Neural progenitor cell (in vitro differentiated cells): ENCODE measurements around the gene DGCR6L. TPM values are rescaled to one million over a fixed set of nuclear protein-coding genes. Genes with fewer than 3 reads are reported as not detected.

Experiments used
- DNase-seq: peaks from one replicate; pipeline ENCODE4 v3.0.0-alpha.2; 2016; ENCODE audit warnings: low spot score
- H2AFZ ChIP-seq: fragments of 200-600 bp; sonication (generic); replicated peaks from 2 replicates; pipeline ENCODE4 v1.6.1; 2016; ENCODE audit warnings: antibody characterized with exemption
- H3F3A ChIP-seq: fragments of 200-600 bp; sonication (generic); 2 replicates; pipeline ENCODE4 v1.6.1; 2016; ENCODE audit warnings: antibody characterized with exemption, low read depth
- H3K27ac ChIP-seq: fragments of 200-600 bp; sonication (generic); 2 replicates; pipeline ENCODE4 v1.5.1; 2016; ENCODE audit warnings: mild to moderate bottlenecking
- H3K27me3 ChIP-seq: fragments of 200-600 bp; sonication (generic); 2 replicates; pipeline ENCODE4 v1.6.1; 2016; ENCODE audit warnings: mild to moderate bottlenecking, moderate library complexity
- H3K36me3 ChIP-seq: fragments of 200-600 bp; sonication (generic); 2 replicates; pipeline ENCODE4 v1.5.1; 2016
- H3K4me1 ChIP-seq: fragments of 200-600 bp; sonication (generic); 2 replicates; pipeline ENCODE4 v1.6.1; 2016; ENCODE audit warnings: mixed run types
- H3K4me2 ChIP-seq: fragments of 200-600 bp; sonication (generic); 2 replicates; pipeline ENCODE4 v1.6.1; 2016
- H3K4me3 ChIP-seq: fragments of 200-600 bp; sonication (generic); 2 replicates; pipeline ENCODE4 v1.5.1; 2016
- H3K79me2 ChIP-seq: fragments of 200-600 bp; sonication (generic); 2 replicates; pipeline ENCODE4 v1.6.1; 2016; ENCODE audit warnings: low read depth
- H3K9ac ChIP-seq: fragments of 200-600 bp; sonication (generic); 2 replicates; pipeline ENCODE4 v1.6.1; 2016
- H3K9me3 ChIP-seq: fragments of 200-600 bp; sonication (generic); 2 replicates; pipeline ENCODE4 v1.5.1; 2016; ENCODE audit warnings: low read depth
- H4K20me1 ChIP-seq: fragments of 200-600 bp; sonication (generic); 2 replicates; pipeline ENCODE4 v1.6.1; 2016; ENCODE audit warnings: low read depth
- H3K27ac Mint-ChIP-seq: 3 replicates; pipeline ENCODE4 v1.8.0; 2021; ENCODE audit warnings: mixed read lengths
- H3K27me3 Mint-ChIP-seq: 2 replicates; pipeline ENCODE4 v1.8.0; 2022; ENCODE audit warnings: low read depth, mild to moderate bottlenecking, inconsistent platforms, moderate library complexity, mixed read lengths; ENCODE audit not compliant: insufficient read depth
- H3K36me3 Mint-ChIP-seq: 3 replicates; pipeline ENCODE4 v1.8.0; 2021; ENCODE audit warnings: mixed read lengths
- H3K4me1 Mint-ChIP-seq: 3 replicates; pipeline ENCODE4 v1.8.0; 2021; ENCODE audit warnings: mixed read lengths
- H3K4me3 Mint-ChIP-seq: 3 replicates; pipeline ENCODE4 v1.8.0; 2021; ENCODE audit warnings: mild to moderate bottlenecking, moderate library complexity, mixed read lengths
- H3K9me3 Mint-ChIP-seq: 3 replicates; pipeline ENCODE4 v1.8.0; 2020; ENCODE audit warnings: mixed read lengths
- CTCF ChIP-seq: fragments of 200-600 bp; sonication (generic); IDR thresholded peaks from 2 replicates; pipeline ENCODE4 v1.5.1; 2017; ENCODE audit warnings: antibody characterized with exemption, mild to moderate bottlenecking
- EZH2 ChIP-seq: fragments of 200-600 bp; sonication (generic); IDR thresholded peaks from 2 replicates; pipeline ENCODE4 v1.6.1; 2017; ENCODE audit warnings: antibody characterized with exemption, mild to moderate bottlenecking, moderate library complexity
- EZH2phosphoT487 ChIP-seq: fragments of 200-600 bp; sonication (generic); IDR thresholded peaks from 2 replicates; pipeline ENCODE4 v1.6.1; 2017; ENCODE audit warnings: antibody characterized with exemption
- total RNA-seq: library from RNA; depleted of rRNA; stranded (reverse); fragments of >200 nt; gene quantifications from 2 replicates; pipeline ENCODE4 v1.2.3, GENCODE V29; 2015; ENCODE audit warnings: low replicate concordance

Gene DGCR6L
- total RNA-seq, 1 donor from 2014 or later, result 22.3 TPM

- Histone ChIP-seq H4K20me1 (no peaks in the 10 kb centered on the region), H3F3A (peaks cover 11% of the 10 kb centered on the region), H3K27ac (no peak overlapping the region), H3K27me3 (peaks cover 78% of the 10 kb centered on the region), H3K9ac (no peak overlapping the region), H3K79me2 (no peaks in the 10 kb centered on the region), H3K4me2 (peak overlapping the region; percentile 81), H3K4me3 (peak overlapping the region; percentile 50), H3K36me3 (no peaks in the 10 kb centered on the region), H2AFZ (peak overlapping the region; percentile 89), H3K4me1 (no peaks in the 10 kb centered on the region), H3K9me3 (no peaks in the 10 kb centered on the region)
- Mint-ChIP-seq H3K4me1 (peaks cover 9% of the 10 kb centered on the region), H3K27ac (no peak overlapping the region), H3K27me3 (peaks cover 38% of the 10 kb centered on the region), H3K4me3 (peak overlapping the region; percentile 82), H3K9me3 (no peaks in the 10 kb centered on the region), H3K36me3 (no peaks in the 10 kb centered on the region)
- no peak for TF ChIP-seq EZH2phosphoT487
- TF ChIP-seq CTCF, result no peak
- no peak for TF ChIP-seq EZH2
- DNase-seq, result peak; percentile 96
Observed at GRCh38 chr22:20298803-20299745, 20.8 kb downstream of the DGCR6L start.

GRCh38 chr22:20298110-20298802, 21.6 kb downstream of the DGCR6L start:
- Histone ChIP-seq H3K79me2 (no peaks in the 10 kb centered on the region), H3K9ac (no peak overlapping the region), H3K27me3 (peaks cover 78% of the 10 kb centered on the region), H2AFZ (peak overlapping the region; percentile 89), H3K27ac (no peak overlapping the region), H3K4me1 (no peaks in the 10 kb centered on the region), H3K9me3 (no peaks in the 10 kb centered on the region), H3F3A (peaks cover 11% of the 10 kb centered on the region), H4K20me1 (no peaks in the 10 kb centered on the region), H3K4me2 (peak overlapping the region; percentile 81), H3K4me3 (peak overlapping the region; percentile 50), H3K36me3 (no peaks in the 10 kb centered on the region)
- H3K36me3 Mint-ChIP-seq, result no peaks in the 10 kb centered on the region
- H3K27ac Mint-ChIP-seq, result peak overlapping the region; percentile 10
- H3K4me1 Mint-ChIP-seq, result peaks cover 9% of the 10 kb centered on the region
- no peaks in the 10 kb centered on the region for H3K9me3 Mint-ChIP-seq
- H3K4me3 Mint-ChIP-seq, result peak overlapping the region; percentile 77
- H3K27me3 Mint-ChIP-seq, result peaks cover 38% of the 10 kb centered on the region
- peak; percentile 35 for DNase-seq
- TF ChIP-seq EZH2phosphoT487 (no peak), EZH2 (no peak), CTCF (no peak)

DNA sequence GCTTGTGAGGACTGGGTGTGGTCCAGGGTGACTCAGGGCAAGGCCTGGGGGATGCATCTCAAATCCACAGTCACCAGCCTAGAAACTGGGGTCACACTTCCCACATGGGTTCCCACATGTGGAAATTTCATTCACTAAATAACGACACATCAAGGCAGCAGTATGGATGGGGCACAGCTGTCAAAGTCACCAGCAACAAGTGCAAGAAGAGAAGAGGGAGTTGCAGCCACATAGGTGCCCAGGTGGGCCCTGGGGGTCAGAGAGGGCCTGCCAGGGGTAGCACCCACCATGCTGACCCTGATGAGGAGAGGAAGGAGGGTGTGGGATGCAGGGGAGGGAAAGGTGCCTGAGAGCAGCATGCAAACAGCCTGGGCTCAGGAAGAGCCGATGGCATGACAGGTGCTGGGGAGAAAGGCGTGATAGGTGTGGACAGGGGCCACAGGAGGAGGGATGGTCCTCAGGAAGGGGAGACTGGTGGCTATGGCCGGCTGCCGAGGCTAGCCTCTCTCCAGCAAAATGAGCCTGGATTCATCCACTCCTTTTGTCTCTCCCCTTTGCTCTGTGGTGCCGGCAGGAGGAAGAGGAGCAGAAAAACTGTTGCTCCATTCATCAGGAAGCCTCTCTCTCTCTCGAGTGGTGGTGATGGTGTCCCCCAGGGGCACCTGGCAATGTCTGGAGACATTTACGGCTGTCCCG, 22.3 kb downstream of the DGCR6L start:
- Histone ChIP-seq H3K9me3 (no peaks in the 10 kb centered on the region), H2AFZ (no peak overlapping the region), H3K4me2 (no peak overlapping the region), H3K36me3 (no peaks in the 10 kb centered on the region), H3K4me3 (no peak overlapping the region), H3K9ac (no peak overlapping the region), H3K27ac (no peak overlapping the region), H3K79me2 (no peaks in the 10 kb centered on the region), H4K20me1 (no peaks in the 10 kb centered on the region), H3F3A (peaks cover 11% of the 10 kb centered on the region), H3K27me3 (peaks cover 74% of the 10 kb centered on the region), H3K4me1 (no peaks in the 10 kb centered on the region)
- TF ChIP-seq EZH2, result no peak
- no peak for TF ChIP-seq CTCF
- TF ChIP-seq EZH2phosphoT487, result no peak
- Mint-ChIP-seq H3K4me3 (peak overlapping the region; percentile 77), H3K9me3 (no peaks in the 10 kb centered on the region), H3K27me3 (peaks cover 39% of the 10 kb centered on the region), H3K4me1 (peaks cover 7% of the 10 kb centered on the region), H3K27ac (no peak overlapping the region), H3K36me3 (no peaks in the 10 kb centered on the region)
- no peak for DNase-seq
